H4 (cell line): Measurements from ENCODE around the gene NPNT. TPM values are rescaled to one million over a fixed set of nuclear protein-coding genes. Genes with fewer than 3 reads are reported as not detected.
"Not testable (repeated sequence)": the region's sequence is repeated elsewhere in the genome, so short reads cannot be mapped to it uniquely, and the experiment has no call there.

ENCODE experiments used
- DNase-seq: peaks from one replicate; pipeline ENCODE4 v3.0.0-alpha.2; 2015; ENCODE audit warnings: low spot score
- total RNA-seq: library from RNA; depleted of rRNA; stranded (reverse); fragments of >200 nt; shearing (Covaris generic); gene quantifications from 2 replicates; pipeline ENCODE4 v1.2.3, GENCODE V29; 2014; rRNA removed

The NPNT gene, protein sequence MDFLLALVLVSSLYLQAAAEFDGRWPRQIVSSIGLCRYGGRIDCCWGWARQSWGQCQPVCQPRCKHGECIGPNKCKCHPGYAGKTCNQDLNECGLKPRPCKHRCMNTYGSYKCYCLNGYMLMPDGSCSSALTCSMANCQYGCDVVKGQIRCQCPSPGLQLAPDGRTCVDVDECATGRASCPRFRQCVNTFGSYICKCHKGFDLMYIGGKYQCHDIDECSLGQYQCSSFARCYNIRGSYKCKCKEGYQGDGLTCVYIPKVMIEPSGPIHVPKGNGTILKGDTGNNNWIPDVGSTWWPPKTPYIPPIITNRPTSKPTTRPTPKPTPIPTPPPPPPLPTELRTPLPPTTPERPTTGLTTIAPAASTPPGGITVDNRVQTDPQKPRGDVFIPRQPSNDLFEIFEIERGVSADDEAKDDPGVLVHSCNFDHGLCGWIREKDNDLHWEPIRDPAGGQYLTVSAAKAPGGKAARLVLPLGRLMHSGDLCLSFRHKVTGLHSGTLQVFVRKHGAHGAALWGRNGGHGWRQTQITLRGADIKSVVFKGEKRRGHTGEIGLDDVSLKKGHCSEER
- 0.23 TPM in 1 of 2 replicates, not detected in the other for total RNA-seq

DNA sequence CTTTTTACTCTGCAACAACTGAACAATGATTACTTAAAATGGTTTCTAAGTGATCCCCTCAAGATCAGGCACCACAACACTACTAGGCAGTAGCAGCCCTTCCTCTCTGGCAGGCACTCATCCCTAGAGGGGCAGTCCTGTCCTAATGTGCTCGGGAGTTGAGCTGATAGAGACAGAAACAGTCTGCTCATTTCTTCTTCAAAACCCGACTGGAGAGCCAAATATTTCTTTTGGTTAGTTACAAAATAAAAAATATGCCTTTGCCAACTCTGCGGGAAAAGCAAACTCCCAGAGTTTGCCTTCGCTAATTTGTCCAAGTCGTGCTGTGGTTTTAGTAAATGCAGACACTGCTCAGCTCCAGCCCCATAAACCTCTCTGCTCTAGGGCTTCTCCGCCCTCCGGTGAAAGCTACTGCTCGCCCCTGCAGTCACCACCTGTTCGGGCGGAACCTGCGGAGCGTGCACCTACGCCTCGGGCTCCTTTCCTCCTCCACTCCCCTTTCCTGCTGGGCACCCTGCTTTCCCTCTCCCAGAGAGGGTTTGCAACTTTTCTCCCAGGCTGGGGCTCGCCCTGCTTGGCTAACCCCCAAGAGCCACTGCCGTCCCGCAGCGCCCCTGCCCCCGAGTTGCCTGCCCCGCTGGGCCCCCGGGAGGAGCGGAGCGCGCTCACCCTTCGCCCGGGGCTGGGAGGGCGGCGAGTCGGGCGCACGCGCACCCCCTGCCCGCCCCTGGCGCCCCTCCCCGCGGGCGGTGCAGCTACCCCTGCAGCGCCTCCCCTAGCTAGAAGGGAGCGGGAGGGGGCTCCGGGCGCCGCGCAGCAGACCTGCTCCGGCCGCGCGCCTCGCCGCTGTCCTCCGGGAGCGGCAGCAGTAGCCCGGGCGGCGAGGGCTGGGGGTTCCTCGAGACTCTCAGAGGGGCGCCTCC lies at the start of gene NPNT:
Gene NPNT, plus strand, starts transcription at position 812 of the 923 bp plus-strand sequence. CDS start 182 bp downstream, outside the sequence.
- DNase-seq = no peak

DNA sequence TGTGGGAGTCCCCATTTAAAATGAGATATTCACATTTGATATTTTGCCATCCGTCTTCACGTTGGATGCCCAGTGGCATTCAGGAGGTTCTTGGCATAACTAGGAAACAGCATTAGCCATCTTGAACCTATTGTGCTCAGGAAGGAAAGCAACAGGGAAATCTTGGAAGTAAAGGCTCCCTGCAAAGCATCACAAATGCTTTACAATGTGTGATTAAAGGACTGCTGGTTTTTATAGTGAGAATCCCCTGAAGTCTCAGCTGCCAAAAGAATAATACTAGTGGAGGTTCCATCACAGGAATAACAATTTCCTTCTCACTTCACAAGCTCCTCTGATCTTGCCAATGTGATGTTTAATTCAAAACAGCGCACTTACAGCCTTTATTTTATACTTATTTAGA lies 49.7 kb upstream of the NPNT start:
- no peak for DNase-seq

DNA sequence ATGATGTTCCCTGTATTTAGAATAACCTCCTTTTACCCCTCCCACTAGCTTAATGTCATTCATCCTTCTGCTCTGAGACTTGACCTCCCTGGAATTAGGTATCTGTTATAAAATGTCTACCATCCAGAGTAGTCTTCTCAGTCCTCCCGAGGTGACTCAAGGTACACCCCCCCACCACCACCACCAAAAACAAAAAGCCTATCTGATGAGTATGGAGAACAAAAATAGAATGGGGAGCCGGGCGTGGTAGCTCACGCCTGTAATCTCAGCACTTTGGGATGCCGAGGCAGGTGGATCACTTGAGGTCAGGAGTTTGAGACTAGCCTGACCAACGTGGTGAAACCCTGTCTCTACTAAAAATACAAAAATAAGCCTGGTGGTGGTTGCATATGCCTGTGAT lies 46.9 kb upstream of the NPNT start:
- not testable (repeated sequence) for DNase-seq

DNA sequence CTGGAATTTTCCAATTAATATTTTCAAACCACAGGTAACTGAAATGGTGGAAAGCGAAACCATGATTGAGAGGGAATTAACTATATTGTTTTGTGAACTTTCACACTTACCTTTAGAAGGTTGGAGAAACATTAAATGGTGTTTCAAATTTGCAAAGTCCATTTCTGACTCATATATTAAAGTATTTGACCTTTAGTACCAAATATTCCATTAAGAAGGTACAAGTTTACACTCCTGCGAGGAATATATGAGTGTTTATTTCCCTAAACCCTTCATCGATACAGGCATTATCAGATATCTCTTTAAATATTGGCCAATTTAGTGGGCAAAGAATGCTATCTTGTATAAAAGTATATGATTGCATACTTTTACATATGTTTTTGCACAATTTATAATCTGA lies 44.1 kb upstream of the NPNT start:
- DNase-seq = no peak

DNA sequence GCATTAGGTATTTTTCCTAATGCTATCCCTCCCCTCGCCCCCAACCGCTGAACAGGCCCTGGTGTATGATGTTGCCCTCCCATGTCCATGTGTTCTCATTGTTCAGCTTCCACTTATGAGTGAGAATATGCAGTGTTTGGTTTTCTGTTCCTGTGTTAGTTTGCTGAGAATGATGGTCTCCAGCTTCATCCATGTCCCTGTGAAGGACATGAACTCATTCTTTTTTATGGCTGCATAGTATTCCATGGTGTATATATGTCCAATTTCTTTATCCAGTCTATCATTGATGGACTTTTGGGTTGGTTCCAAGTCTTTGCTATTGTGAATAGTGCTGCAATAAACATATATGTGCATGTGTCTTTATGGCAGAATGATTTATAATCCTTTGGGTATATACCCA lies 43.0 kb upstream of the NPNT start:
- DNase-seq = not testable (repeated sequence)

DNA sequence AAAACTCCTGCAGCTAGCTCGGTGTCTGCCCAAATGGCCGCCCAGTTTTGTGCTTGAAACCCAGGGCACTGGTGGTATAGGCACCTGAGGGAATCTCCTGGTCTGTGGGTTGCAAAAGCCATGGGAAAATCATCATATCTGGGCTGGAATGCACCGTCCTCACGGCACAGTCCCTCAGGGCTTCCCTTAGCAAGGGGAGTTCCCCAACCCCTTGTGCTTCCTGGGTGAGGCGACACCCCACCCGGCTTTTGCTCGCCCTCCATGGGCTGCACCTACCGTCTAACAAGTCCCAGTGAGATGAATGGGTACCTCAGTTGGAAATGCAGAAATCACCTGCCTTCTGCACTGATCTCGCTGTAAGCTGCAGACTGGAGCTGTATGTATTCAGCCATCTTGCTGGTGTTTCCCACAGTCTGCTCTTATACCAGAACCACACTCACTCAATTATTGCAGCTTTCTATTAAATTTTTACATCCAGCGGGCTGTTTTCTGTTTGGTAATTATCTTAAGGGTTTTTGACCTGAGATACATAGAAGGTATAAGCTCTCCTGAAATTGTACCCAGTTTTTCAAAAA lies 36.7 kb upstream of the NPNT start:
- DNase-seq = no peak

DNA sequence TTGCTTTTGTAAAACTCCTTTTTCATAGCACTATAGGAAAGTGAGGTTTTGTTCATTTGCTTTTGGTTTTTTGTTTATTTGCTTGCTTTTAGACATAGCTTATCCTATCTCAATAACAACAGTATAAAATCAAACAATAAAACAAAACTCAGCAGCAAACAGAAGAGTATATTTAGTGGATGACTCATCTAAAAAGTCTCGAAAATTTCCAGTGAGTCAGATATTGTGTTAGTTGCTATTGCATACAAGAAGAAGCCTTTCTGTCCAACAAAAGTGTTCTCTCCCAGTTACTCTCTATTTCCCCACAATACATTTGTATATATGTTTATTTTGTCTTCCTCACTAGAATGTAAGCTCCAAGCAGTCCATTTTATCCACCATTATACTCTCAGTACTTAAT lies 36.0 kb upstream of the NPNT start:
- DNase-seq = peak; percentile 14

DNA sequence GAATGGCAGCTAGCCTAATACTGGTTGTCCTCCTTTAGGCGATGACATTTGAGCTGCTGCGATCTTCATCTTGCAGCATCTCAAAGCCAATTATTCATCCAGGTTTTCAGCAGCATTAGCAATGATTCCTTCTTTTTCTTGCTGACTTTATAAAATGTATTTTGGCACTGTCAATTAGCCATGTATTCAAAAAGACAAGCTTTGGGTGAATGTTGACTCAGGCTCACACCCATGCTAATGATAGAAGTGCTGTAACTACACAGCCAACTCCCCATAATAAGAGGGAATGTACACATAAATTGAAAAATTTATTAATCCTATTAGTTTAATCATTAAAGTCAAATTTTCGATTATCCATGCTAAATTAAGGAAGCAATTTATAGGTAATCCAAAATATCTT lies 24.3 kb upstream of the NPNT start:
- DNase-seq = no peak

DNA sequence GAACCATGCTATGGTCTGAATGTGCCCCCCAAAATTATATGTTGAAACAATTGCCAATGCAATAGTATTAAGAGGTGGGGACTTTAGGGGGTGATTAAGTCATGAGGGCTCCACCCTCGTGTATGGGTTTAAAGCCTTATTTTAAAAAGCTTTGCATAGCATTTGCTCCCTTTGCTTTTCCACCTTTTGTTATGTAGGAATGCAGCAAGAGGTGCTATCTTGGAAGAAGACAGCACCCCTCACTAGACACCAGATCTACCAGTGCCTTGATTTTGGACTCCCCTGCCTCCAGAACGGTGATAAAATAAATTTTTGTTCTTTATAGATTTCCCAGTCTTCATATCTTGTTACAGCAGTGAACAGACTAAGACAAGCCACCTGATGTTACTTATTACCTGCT lies 23.3 kb upstream of the NPNT start:
- DNase-seq = no peak

DNA sequence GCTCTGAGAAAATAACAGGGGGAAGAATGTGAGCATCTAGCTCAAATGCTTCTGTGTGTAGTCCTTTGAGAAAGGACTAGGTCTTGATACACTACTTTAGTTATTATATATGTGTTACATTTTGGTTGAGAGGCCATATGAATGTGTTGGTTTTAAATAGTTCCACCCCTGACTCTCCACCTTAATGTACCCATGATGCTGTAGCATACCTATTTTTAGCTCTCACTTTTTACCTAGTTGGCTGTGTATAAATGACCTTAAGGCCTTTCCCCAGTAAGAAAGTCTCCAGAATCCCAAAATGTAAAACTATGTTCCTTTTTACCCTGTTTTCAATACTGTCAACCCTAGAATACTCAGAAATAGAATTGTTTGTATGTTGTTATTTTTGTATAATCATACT lies 20.0 kb upstream of the NPNT start:
- DNase-seq = no peak

DNA sequence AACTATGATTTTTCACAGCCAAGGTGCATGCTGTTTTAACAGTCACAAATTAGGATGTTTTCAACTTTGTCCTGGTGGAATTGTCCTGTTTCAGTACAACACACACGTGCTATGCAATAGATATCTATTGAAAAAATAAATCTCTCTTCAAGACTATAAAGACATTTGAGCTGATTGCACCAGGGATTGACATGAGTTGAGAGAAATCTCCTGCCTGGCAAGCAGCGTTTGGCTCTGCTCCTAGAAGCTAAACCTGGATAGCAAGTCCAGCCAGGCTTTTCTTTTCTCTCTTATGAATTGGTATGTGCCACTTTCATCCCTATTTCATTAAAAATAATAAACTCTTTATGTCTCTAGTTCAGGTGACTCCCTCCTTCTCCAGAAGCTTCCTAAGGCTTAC lies 16.6 kb upstream of the NPNT start:
- DNase-seq = no peak

DNA sequence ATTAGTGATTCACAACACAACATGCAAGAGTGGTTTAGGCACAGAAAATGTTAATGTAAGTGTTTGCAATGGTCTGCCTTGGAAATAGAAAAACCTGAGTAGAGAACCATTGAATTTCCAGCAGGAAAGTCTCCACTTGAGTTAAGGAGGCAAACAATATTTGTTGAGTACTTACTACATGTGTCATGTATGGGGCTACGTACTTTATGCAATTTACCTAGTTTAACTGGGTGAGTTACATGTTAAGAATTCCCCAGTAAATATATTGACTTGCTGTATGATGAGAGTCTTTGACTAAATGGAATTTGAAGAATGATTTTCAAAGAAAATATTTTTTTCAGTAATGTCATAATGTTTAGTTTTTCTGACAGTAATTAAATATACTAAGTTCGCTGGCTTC lies 7.8 kb upstream of the NPNT start:
- no peak for DNase-seq

DNA sequence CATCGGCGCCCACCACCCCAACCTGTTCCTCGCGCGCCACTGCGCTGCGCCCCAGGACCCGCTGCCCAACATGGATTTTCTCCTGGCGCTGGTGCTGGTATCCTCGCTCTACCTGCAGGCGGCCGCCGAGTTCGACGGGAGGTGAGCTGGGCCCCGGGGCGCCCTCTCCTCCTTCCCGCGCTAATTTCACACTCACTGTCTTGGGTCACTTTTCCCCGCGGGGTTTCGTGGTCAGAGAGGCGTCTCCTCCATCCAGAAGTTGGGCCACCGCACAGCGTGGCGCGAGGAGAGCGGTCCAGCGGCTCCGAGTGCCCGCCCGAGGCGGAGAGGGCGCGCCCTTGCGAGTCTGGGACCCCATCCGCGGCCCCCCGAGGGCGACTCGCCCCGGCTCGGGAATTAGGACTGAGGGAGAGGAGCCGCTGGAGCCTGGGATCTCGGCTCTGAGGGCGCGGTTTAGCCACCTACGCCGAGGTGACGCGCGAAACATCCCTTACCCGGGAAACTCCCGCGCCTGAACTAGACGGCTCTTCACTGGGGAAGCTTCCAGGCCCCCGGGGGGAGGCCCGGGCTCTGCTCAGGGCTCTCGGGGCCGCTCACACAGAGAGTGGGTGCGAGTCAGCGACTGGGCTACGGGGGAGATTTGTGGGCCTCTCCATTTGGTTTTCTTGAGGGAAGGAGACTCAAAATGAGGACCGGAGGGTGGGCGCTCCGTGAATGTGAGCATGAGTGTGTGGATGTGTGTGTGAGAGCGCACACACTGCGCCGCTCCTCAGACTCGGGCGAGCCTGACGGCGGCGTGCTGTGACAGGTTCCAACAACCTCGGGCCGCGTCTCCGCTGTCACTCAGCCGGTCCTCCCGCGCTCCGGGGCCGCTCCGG lies 551 bp downstream of the NPNT start:
- DNase-seq = no peak

DNA sequence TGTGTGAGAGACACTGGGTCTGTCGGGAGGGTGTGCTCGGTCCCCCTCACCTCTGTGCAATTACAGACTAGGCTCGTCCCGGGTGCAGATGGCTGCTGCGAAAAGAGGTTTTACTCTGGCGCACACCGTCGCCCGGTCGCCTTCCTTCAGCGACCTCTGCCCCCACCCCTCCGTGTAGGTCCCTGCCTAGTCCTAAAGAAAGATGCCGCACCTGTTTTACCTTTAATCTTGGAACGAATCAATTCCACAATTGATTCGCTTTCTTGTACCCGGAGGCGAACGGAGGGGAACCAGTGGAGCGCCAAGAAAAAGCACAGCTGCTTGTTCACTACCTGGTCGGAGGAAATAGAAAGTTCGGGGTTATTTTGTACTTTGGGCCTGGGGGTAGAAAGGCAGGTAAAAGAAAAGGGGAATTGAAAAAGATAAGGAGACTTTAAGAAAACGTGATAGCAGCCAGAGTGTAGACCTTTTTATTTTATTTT lies 1.2 kb downstream of the NPNT start:
- no peak for DNase-seq

DNA sequence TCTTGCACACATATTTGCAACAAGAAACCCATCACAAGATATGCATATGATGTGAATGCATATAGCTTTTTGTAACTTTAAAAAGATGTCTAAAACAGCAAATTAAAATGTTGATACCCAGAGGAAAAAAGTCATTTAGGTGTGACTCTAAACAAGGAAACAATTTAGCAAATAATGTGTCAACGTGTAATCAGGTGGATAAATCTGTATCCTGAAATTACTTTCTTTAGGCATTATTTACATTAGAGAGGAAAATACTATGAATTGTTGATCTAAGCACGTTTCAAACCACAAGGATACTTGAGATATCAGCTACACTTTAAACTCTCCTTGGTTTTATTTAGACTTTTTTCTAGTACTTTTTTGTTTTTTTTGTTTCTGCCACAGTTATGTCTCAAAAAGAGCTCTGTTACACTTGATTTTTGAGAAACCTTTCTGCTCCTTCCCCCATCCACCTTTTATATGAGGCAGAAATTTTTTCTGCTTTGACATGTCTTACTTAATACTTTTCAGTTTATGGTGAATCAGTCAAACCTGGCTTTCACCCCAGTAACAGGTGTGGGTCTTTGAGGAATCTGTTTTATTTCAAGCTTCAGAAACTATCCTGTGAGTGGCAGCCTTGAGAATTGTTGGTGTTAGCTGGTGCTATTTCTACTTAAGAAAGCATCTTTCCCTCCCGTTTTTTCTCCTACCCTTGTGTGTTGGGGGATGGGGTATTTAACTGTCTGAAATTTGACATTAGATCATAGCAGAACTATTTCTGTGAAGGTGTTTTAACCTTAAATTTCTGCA lies 1.9 kb downstream of the NPNT start:
- DNase-seq = no peak

DNA sequence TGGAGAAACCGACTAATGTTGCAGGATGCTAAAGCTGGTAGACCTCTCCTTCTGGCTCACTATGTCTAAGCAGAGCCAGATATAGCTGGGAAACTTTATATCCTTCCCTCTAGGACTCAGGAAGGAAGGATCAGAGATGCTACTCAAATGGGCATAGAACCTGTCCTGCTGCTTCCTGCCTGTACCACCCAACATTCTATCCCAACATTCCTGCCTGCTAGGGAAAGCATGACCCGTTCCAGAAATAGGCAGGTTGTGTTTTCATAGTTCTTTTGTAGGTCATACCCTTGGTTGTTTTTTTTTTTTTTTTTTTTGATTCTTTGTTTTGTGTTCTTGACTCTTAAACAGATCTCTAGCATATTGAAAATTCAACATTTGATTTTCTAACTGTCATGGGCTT lies 5.3 kb downstream of the NPNT start:
- DNase-seq = no peak

DNA sequence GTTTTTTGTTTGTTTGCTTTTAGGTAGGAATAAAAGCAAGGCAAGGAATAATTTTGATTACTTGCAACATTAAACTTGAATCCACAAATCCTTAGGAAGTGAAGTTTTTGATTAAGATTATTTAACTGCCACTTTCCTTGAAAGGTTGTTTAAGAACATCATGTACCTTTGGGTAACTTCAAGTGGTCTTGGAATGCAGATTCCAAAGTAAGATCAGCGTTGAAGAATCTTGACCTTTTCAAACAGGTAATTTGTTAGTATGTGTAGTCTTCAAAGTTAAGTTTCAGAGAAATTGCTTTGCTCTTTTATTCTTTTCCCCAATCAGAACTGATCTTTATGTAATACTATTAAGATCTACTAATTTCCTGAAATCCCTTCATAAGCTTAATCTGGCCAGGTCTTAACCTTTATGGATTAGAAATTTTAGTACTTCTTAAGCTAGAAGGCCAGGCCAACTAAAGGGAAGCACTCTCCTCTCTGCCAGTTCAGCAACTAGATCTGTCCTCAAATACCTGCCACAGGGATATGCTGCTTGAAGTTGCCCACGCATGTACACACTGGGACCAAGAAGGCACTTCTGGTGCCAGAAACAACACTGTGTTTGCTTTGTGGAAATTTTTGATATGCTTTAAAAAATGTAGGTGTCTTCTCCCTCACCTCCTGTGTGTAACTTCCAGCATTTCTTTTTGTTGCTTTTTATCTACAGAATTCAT lies 7.4 kb downstream of the NPNT start:
- DNase-seq = no peak

DNA sequence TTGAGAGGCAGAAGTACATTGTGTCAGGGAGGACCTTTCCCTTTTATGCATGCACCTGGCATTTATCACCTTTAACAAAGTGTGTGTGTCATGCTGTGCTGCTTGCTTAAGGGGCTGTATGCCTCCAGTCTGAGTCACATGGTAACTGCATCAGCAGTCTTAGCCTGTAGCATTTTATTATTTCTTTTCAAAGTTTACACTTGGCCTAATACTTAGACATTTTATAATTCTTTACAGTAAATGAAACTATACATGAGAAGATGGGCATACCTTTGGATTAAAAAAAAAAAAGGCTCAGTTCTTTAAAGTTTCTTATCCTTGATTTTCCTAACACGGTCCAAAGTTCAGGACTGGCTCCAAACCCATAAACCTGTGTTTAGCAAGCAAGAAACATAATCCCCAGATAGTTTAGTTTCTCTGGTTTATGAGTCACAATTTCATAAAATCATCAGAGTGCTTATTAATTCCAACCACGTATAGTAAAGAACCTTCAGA lies 14.6 kb downstream of the NPNT start:
- no peak for DNase-seq

DNA sequence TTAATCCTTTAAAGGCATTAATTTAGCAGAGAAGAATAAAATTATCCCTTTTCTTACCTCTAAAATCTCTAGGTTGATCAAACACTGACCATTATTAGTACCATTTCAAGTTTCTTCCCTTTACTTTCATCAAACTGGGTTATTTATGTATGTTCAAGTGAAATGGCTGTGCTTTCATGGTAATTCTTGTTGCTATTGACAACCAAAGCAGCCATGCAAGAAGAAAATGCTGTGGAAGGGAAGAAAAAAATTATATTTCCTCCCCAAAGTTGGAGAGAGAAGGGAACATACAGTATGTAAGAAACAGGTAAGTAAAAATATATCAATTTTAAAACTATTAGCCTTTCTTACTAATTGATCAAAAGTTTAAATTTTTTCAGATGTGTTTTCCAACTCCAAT lies 16.2 kb downstream of the NPNT start:
- DNase-seq = no peak
